Measurements from ENCODE around the gene TMEM267.
"Not testable (repeated sequence)": the region's sequence is repeated elsewhere in the genome, so short reads cannot be mapped to it uniquely, and the experiment has no call there.

Gene TMEM267

DNA sequence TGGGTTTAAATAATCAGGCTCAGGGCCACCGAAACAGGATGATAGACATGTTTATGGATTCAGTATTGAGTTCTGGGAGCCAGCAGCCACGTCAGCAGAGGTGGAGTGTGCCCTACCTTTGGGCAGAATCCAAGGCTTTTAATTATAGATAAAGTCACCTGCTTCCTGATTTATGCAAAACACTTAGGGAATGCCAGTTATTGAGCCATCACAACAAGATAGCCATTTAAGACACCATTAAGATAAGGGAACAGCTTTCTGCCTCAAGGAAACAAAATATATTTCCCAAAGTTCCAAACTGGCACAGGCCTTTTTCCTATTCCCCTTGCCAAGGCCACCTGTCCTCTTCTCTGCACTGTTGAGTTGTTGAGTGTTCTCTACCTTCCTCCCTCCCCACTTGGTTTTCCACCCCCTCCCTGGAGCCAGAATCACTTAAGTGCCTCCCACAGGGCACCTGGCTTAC lies 73.8 kb downstream of the TMEM267 start:
- Histone ChIP-seq H3K27ac (replicated peaks) (no peak overlapping the region), H3K4me3 (replicated peaks; ENCODE audit: insufficient read depth, low read length) (no peak overlapping the region), H3K27me3 (ENCODE audit: insufficient read depth, poor library complexity, severe bottlenecking) (no peaks in the 10 kb centered on the region)
- no peak for DNase-seq (ENCODE audit: low read depth in 1 of 2, low spot score in 1 of 2)
- TF ChIP-seq, protein P1, sequence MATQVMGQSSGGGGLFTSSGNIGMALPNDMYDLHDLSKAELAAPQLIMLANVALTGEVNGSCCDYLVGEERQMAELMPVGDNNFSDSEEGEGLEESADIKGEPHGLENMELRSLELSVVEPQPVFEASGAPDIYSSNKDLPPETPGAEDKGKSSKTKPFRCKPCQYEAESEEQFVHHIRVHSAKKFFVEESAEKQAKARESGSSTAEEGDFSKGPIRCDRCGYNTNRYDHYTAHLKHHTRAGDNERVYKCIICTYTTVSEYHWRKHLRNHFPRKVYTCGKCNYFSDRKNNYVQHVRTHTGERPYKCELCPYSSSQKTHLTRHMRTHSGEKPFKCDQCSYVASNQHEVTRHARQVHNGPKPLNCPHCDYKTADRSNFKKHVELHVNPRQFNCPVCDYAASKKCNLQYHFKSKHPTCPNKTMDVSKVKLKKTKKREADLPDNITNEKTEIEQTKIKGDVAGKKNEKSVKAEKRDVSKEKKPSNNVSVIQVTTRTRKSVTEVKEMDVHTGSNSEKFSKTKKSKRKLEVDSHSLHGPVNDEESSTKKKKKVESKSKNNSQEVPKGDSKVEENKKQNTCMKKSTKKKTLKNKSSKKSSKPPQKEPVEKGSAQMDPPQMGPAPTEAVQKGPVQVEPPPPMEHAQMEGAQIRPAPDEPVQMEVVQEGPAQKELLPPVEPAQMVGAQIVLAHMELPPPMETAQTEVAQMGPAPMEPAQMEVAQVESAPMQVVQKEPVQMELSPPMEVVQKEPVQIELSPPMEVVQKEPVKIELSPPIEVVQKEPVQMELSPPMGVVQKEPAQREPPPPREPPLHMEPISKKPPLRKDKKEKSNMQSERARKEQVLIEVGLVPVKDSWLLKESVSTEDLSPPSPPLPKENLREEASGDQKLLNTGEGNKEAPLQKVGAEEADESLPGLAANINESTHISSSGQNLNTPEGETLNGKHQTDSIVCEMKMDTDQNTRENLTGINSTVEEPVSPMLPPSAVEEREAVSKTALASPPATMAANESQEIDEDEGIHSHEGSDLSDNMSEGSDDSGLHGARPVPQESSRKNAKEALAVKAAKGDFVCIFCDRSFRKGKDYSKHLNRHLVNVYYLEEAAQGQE (IDR thresholded peaks at IDR 0.05; ENCODE audit: insufficient replicate concordance, low read depth) = no peak
- TF ChIP-seq SPI1 (IDR thresholded peaks at IDR 0.05; ENCODE audit: borderline replicate concordance, low read depth) (no peak), POLR2AphosphoS5 (IDR thresholded peaks at IDR 0.05; ENCODE audit: low read depth) (no peak), GABPA (IDR thresholded peaks at IDR 0.05; ENCODE audit: low read depth) (no peak)
- TF ChIP-seq, protein P2, sequence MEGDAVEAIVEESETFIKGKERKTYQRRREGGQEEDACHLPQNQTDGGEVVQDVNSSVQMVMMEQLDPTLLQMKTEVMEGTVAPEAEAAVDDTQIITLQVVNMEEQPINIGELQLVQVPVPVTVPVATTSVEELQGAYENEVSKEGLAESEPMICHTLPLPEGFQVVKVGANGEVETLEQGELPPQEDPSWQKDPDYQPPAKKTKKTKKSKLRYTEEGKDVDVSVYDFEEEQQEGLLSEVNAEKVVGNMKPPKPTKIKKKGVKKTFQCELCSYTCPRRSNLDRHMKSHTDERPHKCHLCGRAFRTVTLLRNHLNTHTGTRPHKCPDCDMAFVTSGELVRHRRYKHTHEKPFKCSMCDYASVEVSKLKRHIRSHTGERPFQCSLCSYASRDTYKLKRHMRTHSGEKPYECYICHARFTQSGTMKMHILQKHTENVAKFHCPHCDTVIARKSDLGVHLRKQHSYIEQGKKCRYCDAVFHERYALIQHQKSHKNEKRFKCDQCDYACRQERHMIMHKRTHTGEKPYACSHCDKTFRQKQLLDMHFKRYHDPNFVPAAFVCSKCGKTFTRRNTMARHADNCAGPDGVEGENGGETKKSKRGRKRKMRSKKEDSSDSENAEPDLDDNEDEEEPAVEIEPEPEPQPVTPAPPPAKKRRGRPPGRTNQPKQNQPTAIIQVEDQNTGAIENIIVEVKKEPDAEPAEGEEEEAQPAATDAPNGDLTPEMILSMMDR (IDR thresholded peaks at IDR 0.05; ENCODE audit: insufficient read depth, low read length) = no peak

DNA sequence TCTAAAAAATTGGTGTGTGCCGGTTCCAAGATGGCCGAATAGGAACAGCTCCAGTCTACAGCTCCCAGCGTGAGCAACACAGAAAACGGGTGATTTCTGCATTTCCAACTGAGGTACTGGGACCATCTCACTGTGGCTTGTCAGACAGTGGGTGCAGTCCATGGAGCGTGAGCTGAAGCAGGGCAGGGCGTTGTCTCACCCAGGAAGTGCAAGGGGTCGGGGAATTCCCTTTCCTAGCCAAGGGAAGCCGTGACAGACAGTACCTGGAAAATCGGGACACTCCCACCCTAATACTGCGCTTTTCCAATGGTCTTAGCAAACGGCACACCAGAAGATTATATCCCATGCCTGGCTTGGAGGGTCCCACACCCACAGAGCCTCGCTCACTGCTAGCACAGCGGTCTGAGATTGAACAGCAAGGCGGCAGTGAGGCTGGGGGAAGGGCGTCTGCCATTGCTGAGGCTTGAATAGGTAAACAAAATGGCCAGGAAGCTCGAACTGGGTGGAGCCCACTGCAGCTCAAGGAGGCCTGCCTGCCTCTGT lies 81.1 kb downstream of the TMEM267 start:
- DNase-seq (ENCODE audit: low read depth in 1 of 2, low spot score in 1 of 2); H3K27ac ChIP-seq (replicated peaks); H3K4me3 ChIP-seq (replicated peaks; ENCODE audit: insufficient read depth, low read length): not testable (repeated sequence)

DNA sequence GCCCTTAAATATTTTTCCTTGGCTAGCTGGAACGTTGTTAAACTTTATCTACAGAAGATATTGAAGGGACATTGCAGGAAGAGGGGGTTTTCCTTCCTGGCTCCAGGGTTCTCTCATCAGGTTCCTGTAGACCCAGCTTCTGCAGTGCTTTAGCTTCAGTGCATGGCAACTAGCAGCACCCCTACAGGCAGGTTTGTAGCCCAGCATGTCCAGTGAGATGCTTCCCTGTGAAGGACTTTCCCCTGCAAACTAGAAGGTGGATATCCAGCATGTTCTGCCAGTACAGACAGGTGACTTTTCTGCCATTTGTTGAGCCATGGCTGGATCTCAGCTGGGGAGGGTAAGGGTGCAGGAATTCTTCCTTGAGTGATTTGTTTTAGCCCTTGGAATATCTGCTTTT lies 81.8 kb downstream of the TMEM267 start:
- H3K27me3 ChIP-seq (ENCODE audit: insufficient read depth, poor library complexity, severe bottlenecking) = no peaks in the 10 kb centered on the region
- TF ChIP-seq, protein P1 (IDR thresholded peaks at IDR 0.05; ENCODE audit: insufficient replicate concordance, low read depth) = no peak
- TF ChIP-seq, protein P2 (IDR thresholded peaks at IDR 0.05; ENCODE audit: insufficient read depth, low read length) = peak; percentile 15
- no peak for TF ChIP-seq SPI1 (IDR thresholded peaks at IDR 0.05; ENCODE audit: borderline replicate concordance, low read depth)
- no peak for TF ChIP-seq GABPA (IDR thresholded peaks at IDR 0.05; ENCODE audit: low read depth)
- TF ChIP-seq POLR2AphosphoS5 (IDR thresholded peaks at IDR 0.05; ENCODE audit: low read depth) = no peak
- peak in 1 of 2 experiments; percentile 12 for DNase-seq (ENCODE audit: low read depth in 1 of 2, low spot score in 1 of 2)
- no peak overlapping the region for H3K27ac ChIP-seq (replicated peaks)
- no peak overlapping the region for H3K4me3 ChIP-seq (replicated peaks; ENCODE audit: insufficient read depth, low read length)

More for the DNA sequence above, 81.1 kb downstream of the TMEM267 start:
- not testable (repeated sequence) for H3K27me3 ChIP-seq (ENCODE audit: insufficient read depth, poor library complexity, severe bottlenecking)

DNA sequence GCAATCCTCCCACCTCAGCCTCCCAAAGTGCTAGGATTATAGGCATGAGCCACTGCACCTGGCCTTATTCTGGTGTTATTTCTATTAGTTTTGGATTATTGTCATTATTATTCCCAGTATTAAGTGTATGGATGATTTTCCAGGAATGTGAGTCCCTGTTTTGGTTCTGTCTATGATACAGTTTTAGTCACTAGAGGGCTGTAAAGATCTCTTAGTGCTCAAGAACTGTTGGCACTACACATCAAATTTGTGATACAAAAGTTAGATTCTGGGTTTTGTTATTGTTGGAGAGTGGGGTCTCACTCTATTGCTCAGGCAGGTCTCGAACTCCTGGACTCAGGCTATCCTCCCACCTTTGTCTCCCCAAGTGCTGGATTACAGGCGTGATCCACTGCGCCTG lies 83.6 kb downstream of the TMEM267 start:
- no peak for DNase-seq (ENCODE audit: low read depth in 1 of 2, low spot score in 1 of 2)
- H3K4me3 ChIP-seq (replicated peaks; ENCODE audit: insufficient read depth, low read length) = no peak overlapping the region
- no peaks in the 10 kb centered on the region for H3K27me3 ChIP-seq (ENCODE audit: insufficient read depth, poor library complexity, severe bottlenecking)
- TF ChIP-seq GABPA (IDR thresholded peaks at IDR 0.05; ENCODE audit: low read depth) (no peak), SPI1 (IDR thresholded peaks at IDR 0.05; ENCODE audit: borderline replicate concordance, low read depth) (no peak), POLR2AphosphoS5 (IDR thresholded peaks at IDR 0.05; ENCODE audit: low read depth) (no peak)
- TF ChIP-seq, protein P2 (IDR thresholded peaks at IDR 0.05; ENCODE audit: insufficient read depth, low read length) = no peak
- TF ChIP-seq, protein P1 (IDR thresholded peaks at IDR 0.05; ENCODE audit: insufficient replicate concordance, low read depth) = no peak
- H3K27ac ChIP-seq (replicated peaks) = no peak overlapping the region
